OCI-LY1 (cell line): Measurements from ENCODE around the gene TSPAN4.
A peak's percentile ranks its signal among the peaks of the same experiment; 100 is the strongest.

Source experiments
- H2AFZ ChIP-seq: fragments of 200-600 bp; sonication (generic), shearing (Covaris generic); 2 replicates; pipeline ENCODE4 v1.6.0; 2014; ENCODE audit warnings: antibody characterized with exemption, mild to moderate bottlenecking, low read length
- H3F3A ChIP-seq: fragments of 200-600 bp; sonication (generic), shearing (Covaris generic); 2 replicates; pipeline ENCODE4 v1.6.0; 2014; ENCODE audit warnings: mild to moderate bottlenecking, antibody characterized with exemption, low read length, moderate library complexity; ENCODE audit not compliant: insufficient read depth
- H3K27ac ChIP-seq: fragments of 200-600 bp; sonication (generic); 2 replicates; pipeline ENCODE4 v1.5.1; 2014; ENCODE audit warnings: low read length, mixed run types, mild to moderate bottlenecking, low read depth; ENCODE audit not compliant: poor library complexity, severe bottlenecking
- H3K27me3 ChIP-seq: fragments of 200-600 bp; sonication (generic); 2 replicates; pipeline ENCODE4 v1.6.0; 2014; ENCODE audit warnings: antibody characterized with exemption, mild to moderate bottlenecking, low read length, moderate library complexity; ENCODE audit not compliant: insufficient read depth
- H3K36me3 ChIP-seq: fragments of 200-600 bp; sonication (generic); 2 replicates; pipeline ENCODE4 v1.6.1; 2014; ENCODE audit warnings: mild to moderate bottlenecking, antibody characterized with exemption, low read length, moderate library complexity, mixed read lengths; ENCODE audit not compliant: insufficient read depth
- H3K4me1 ChIP-seq: fragments of 200-600 bp; sonication (generic); 2 replicates; pipeline ENCODE4 v1.5.1; 2014; ENCODE audit warnings: mild to moderate bottlenecking, low read length, moderate library complexity; ENCODE audit not compliant: insufficient read depth, severe bottlenecking
- H3K4me2 ChIP-seq: fragments of 200-600 bp; sonication (generic), shearing (Covaris generic); 2 replicates; pipeline ENCODE4 v1.6.1; 2014; ENCODE audit warnings: low read length
- H3K4me3 ChIP-seq: fragments of 200-600 bp; sonication (generic); 2 replicates; pipeline ENCODE4 v1.5.1; 2014; ENCODE audit warnings: low read length, low read depth, mild to moderate bottlenecking, mixed read lengths; ENCODE audit not compliant: poor library complexity, severe bottlenecking
- H3K79me2 ChIP-seq: fragments of 200-600 bp; shearing (Covaris generic); 2 replicates; pipeline ENCODE4 v1.6.1; 2016; ENCODE audit warnings: mixed run types, low read length, mixed read lengths; ENCODE audit not compliant: insufficient read depth
- H3K9ac ChIP-seq: fragments of 200-600 bp; sonication (generic), shearing (Covaris generic); 2 replicates; pipeline ENCODE4 v1.6.1; 2014; ENCODE audit warnings: mild to moderate bottlenecking, low read length, mixed read lengths
- H3K9me2 ChIP-seq: fragments of 200-600 bp; sonication (generic), shearing (Covaris generic); 2 replicates; pipeline ENCODE4 v1.6.1; 2014; ENCODE audit warnings: low read depth, mild to moderate bottlenecking, low read length, mixed read lengths
- H3K9me3 ChIP-seq: fragments of 200-600 bp; shearing (Covaris generic); 2 replicates; pipeline ENCODE4 v1.6.1; 2014; ENCODE audit warnings: low read length, mixed read lengths
- H4K20me1 ChIP-seq: fragments of 200-600 bp; sonication (generic), shearing (Covaris generic); 2 replicates; pipeline ENCODE4 v1.6.0; 2016; ENCODE audit warnings: mild to moderate bottlenecking, low read length; ENCODE audit not compliant: insufficient read depth
- EZH2 ChIP-seq: fragments of 200-600 bp; sonication (generic), shearing (Covaris generic); IDR thresholded peaks from 2 replicates; pipeline ENCODE4 v1.8.0; 2017; ENCODE audit warnings: borderline replicate concordance, mixed run types, mild to moderate bottlenecking, antibody characterized with exemption, low read length, moderate library complexity, mixed read lengths
- TF ChIP-seq, protein P1 (sequence below): fragments of 200-600 bp; sonication (generic), shearing (Covaris generic); IDR thresholded peaks from 2 replicates; pipeline ENCODE4 v1.5.1; 2017; ENCODE audit warnings: mild to moderate bottlenecking, antibody characterized with exemption, low read length, moderate library complexity, mixed read lengths

Gene TSPAN4

GRCh38 chr11:828506-829175 is 14.0 kb upstream of the TSPAN4 start:
- H3K27me3 ChIP-seq, result peaks cover 22% of the 10 kb centered on the region
- no peak overlapping the region for H3K27ac ChIP-seq
- TF ChIP-seq, protein P1, sequence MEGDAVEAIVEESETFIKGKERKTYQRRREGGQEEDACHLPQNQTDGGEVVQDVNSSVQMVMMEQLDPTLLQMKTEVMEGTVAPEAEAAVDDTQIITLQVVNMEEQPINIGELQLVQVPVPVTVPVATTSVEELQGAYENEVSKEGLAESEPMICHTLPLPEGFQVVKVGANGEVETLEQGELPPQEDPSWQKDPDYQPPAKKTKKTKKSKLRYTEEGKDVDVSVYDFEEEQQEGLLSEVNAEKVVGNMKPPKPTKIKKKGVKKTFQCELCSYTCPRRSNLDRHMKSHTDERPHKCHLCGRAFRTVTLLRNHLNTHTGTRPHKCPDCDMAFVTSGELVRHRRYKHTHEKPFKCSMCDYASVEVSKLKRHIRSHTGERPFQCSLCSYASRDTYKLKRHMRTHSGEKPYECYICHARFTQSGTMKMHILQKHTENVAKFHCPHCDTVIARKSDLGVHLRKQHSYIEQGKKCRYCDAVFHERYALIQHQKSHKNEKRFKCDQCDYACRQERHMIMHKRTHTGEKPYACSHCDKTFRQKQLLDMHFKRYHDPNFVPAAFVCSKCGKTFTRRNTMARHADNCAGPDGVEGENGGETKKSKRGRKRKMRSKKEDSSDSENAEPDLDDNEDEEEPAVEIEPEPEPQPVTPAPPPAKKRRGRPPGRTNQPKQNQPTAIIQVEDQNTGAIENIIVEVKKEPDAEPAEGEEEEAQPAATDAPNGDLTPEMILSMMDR, result no peak
- no peak for TF ChIP-seq EZH2
- no peaks in the 10 kb centered on the region for H3K79me2 ChIP-seq
- H3F3A ChIP-seq, result no peaks in the 10 kb centered on the region
- peaks cover 14% of the 10 kb centered on the region for H3K36me3 ChIP-seq
- H3K9ac ChIP-seq, result no peak overlapping the region
- no peaks in the 10 kb centered on the region for H3K9me2 ChIP-seq
- H2AFZ ChIP-seq, result no peak overlapping the region
- H3K9me3 ChIP-seq, result no peaks in the 10 kb centered on the region
- no peaks in the 10 kb centered on the region for H4K20me1 ChIP-seq
- H3K4me1 ChIP-seq, result peaks cover 31% of the 10 kb centered on the region
- no peak overlapping the region for H3K4me2 ChIP-seq
- no peak overlapping the region for H3K4me3 ChIP-seq

DNA sequence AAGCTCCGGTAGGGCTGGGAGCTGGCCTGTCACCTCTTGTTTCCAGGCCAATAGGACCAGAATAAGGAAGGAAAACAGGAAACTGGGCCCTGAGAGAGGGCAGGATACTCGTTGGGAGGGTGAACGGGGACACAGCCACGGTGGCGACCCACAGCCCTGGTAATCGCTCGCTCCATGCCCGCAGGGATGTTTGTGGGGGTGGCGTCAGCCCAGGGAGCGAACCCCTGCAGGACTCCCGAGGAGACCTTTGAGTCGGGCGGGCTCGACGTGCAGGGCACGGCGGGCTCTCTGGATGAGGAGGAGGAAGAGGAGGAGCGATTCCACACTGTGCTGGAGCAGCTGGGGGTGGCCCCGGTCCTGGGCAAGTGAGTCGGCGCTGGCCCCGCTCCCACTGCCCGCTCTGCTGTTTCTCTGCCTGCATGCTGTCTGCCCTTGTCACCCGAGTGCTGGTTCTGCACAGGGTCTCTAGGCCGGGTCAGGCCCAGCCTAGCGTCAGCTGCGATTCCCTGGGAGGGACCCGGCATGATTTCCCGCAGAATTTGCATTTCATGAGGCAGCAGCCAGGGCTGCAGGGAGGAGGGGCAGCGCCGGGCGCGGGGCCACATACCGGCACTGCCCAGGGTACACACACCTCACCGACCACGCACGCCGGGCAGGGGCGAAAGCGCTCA is 13.3 kb upstream of the TSPAN4 start:
- Histone ChIP-seq H3K27me3 (peaks cover 22% of the 10 kb centered on the region), H2AFZ (no peak overlapping the region), H3K79me2 (no peaks in the 10 kb centered on the region), H3K27ac (no peak overlapping the region), H3K9ac (no peak overlapping the region), H3K9me3 (no peaks in the 10 kb centered on the region), H3K4me3 (peak overlapping the region; percentile 47), H3K4me2 (peak overlapping the region; percentile 70), H3F3A (no peaks in the 10 kb centered on the region), H3K36me3 (peaks cover 14% of the 10 kb centered on the region), H4K20me1 (no peaks in the 10 kb centered on the region), H3K9me2 (no peaks in the 10 kb centered on the region), H3K4me1 (peaks cover 31% of the 10 kb centered on the region)
- TF ChIP-seq, protein P1, result no peak
- no peak for TF ChIP-seq EZH2

DNA sequence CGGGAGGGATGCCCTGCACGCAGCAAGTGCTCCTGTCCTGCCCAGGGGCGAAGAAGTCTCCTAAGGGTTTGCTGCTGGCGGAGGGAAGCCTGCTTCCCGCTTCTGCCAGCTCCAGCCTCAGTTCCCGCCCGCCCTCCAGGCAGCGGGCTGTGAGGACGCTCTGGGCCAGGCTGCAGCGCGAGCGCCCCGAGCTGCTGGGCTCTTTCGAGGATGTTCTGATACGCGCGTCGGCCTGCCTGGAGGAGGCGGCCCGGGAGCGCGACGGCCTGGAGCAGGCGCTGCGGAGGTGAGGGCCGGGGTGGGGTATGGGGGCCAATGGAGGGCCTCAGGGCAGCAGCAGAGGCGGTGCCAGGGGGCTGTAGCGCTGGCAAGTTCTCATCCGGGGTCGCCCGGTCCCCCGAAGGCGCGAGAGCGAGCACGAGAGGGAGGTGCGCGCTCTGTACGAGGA is 12.8 kb upstream of the TSPAN4 start:
- TF ChIP-seq EZH2, result no peak
- TF ChIP-seq, protein P1, result no peak
- Histone ChIP-seq H3K4me1 (peaks cover 31% of the 10 kb centered on the region), H3K27ac (no peak overlapping the region), H4K20me1 (no peaks in the 10 kb centered on the region), H3K4me3 (peak overlapping the region; percentile 47), H3K9me2 (no peaks in the 10 kb centered on the region), H3K27me3 (peaks cover 22% of the 10 kb centered on the region), H3K9me3 (no peaks in the 10 kb centered on the region), H3K4me2 (peak overlapping the region; percentile 70), H3K9ac (no peak overlapping the region), H3K79me2 (no peaks in the 10 kb centered on the region), H3F3A (no peaks in the 10 kb centered on the region), H3K36me3 (peaks cover 10% of the 10 kb centered on the region), H2AFZ (no peak overlapping the region)
